GM21381 (cell line): ENCODE measurements around the gene CORT.
"Not testable (repeated sequence)": the region's sequence is repeated elsewhere in the genome, so short reads cannot be mapped to it uniquely, and the experiment has no call there.

ENCODE experiments used
- ATAC-seq: cut with Tn5 transposase; IDR thresholded peaks from one replicate; pipeline ENCODE4 v1.9.1; 2021; ENCODE audit warnings: mild to moderate bottlenecking, moderate library complexity; ENCODE audit not compliant: unreplicated experiment

CORT gene

DNA sequence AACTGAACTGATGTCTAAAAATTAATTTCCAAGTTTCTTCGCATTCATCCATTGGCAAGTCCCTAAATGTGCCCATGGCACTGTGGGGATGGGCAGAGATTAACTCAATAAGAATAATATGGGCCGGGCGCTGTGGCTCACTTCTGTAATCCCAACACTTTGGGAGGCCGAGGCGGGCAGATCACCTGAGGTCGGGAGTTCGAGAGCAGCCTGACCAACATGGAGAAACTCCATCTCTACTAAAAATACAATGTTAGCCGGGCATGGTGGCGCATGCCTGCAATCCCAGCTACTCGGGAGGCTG lies 24.4 kb downstream of the CORT start:
- ATAC-seq = not testable (repeated sequence)

DNA sequence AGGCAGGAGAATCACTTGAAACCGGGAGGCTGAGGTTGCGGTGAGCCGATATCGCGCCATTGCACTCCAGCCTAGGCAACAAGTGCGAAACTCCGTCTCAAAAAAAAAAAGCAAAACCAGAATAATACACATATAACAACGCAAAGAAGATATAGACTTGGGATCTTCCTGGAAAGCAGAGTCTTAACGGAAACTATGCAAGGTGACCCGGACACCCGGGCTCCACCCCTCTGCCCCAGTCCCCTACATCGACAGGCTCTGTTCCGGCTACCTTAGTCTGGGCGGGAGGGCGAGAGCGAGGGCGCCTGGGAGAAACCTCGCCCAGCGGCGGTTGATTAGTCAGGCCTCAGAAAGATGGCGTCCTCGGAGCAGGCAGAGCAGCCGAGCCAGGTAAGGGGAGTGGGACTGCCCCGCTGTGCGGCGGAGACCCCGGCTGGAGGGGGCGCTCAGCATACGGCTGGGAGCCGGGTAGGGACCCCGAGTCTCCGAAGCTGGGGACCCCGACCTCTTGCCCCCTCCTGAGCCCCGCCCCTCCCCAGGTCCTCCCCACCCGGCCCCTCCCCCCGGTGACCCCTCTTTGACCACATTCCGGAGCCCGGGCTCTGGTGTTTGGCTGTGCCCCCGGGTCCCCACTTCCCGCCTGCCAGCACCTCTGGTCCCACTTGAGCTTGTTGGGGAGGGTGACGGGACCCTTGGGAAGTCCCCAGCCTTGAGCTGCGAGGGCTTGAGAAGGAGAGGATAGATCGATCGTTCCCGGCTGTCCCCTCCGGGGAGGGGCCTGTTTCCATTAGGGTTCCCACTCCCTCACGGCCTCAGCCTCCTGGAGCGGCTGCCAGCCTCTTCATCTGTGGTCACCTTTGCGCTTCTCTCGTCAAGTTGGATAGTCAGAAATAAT lies 25.0 kb downstream of the CORT start, which contains the start of gene PEX14:
Gene PEX14, plus strand, starts transcription at position 338 of the 895 bp plus-strand sequence. Its CDS starts 17 bp downstream, at position 355.
- peak; percentile 59 for ATAC-seq

GRCh38 chr1:10475510-10475909 lies 25.7 kb downstream of the CORT start:
- no peak for ATAC-seq

DNA sequence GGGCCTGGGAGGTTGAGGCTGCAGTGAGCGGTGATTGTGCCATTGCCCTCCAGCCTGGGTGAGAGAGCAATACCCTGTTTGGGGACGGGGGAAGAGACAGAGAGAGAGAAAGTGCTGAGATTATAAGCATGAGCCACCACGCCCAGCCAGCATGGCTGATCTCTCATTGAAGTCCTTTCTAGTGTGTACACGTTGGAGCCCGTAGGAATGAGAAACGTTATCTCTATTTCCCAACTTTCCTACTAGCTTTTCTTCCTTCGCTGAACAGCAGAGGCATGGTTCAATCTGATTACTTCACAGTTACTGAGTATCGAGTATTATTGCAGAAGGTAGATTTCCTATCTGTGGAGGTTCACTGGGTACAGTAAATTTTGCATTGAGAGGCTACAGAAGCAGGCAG lies 29.5 kb downstream of the CORT start:
- no peak for ATAC-seq

- ATAC-seq = no peak
Observed at GRCh38 chr1:10480614-10481013, 30.8 kb downstream of the CORT start.

- ATAC-seq = no peak
Observed at GRCh38 chr1:10484521-10484920, 34.7 kb downstream of the CORT start.

- ATAC-seq = no peak
Observed at GRCh38 chr1:10489291-10490055, 39.6 kb downstream of the CORT start.

DNA sequence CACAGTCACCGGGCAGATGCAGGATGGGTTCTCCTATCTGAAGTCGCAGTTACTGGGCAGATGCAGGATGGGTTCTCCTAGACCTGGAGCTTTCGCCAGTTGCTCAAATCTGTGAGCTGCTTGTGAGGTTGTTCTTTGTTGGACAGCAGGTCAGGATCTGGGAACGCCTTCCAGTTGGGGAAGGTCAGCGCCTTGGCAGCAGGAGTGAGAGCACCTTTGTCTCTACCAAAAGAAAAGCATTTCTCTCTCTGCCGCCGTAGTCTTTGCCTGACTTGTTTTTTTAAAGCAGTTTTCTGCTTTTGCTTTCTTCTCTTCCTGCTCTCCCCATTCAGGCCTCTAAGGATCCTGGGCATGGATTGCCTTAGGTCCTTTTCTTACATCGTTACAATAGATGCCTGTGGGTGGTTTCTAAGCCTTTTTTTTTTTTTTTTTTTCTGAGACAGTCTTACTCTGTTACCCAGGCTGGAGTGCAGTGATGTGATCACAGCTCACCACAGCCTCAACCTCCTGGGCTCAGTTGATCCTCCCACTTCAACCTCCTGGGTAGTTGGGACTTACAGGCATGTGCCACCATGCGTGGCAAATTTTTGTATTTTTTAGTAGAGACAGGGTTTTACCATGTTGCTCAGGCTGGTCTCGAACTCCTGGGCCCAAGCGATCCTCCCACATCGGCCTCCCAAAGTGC lies 40.6 kb downstream of the CORT start:
- ATAC-seq = no peak

- peak; percentile 10 for ATAC-seq
Observed at GRCh38 chr1:10494418-10494753, 44.6 kb downstream of the CORT start.

- peak; percentile 69 for ATAC-seq
Observed at GRCh38 chr1:10494754-10495474, 45.1 kb downstream of the CORT start.

DNA sequence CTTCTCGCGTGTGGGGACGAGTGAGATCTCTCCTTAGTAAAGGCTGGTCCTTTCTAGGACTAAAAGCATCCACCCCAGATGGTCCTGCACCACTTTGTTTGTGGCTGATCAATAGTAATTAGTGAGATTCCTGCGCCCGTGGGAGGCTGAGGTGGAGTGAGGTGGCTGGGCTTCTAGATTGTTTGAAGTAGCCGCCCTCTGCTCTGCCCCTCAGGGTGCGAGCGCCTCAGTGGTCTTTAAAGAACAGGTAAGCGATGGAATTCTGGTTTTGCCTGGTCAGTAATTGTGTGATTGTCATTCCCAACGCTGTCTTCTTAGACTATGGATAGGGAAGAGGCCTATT lies 45.6 kb downstream of the CORT start:
- ATAC-seq = no peak

DNA sequence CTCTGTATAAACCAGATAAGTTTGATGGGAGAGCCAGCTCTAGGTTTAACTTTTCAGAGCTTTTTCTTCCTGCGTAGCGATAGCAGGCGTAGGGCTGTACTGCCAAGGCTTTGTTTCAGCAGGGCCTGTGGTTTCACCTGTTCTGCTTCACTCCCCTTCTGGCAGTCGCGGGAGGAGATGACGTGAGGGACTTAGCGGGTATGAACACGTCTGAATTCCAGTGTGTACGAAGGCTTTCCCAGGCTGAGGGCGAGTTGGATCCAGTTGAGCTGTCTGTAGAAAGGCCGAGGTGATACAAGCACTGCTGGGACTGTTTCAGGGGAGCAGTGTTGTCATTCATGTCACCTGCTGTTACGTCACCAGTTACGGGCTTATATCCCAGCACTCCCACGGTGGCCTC lies 46.1 kb downstream of the CORT start:
- ATAC-seq = no peak

GRCh38 chr1:10497109-10497508 lies 47.3 kb downstream of the CORT start:
- ATAC-seq = no peak

DNA sequence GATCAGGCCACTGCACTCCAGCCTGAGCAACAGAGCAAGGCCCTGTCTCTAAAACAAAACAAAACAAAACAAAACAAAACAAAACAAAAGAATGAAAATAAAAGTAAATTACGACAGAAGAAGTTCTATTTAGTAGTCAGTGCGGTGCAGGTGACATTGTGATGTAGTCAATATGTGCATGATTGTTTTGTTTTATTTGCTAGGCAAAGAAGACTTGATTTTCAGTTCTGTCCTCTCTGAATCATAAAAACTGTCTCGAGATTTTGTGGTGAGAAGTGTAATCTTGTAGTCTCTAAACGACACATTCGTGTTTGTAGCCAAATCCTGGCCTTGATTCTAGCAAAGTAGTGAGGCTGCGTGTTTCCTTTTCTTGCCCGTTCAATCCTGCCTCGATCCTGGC lies 48.4 kb downstream of the CORT start:
- ATAC-seq = no peak
